Central memory CD4-positive, alpha-beta T cell (primary cell): ENCODE data around the gene EIF4H.
"Not testable (repeated sequence)": the region's sequence is repeated elsewhere in the genome, so short reads cannot be mapped to it uniquely, and the experiment has no call there.

Source experiments
- DNase-seq: peaks from one replicate; pipeline ENCODE4 v3.0.0; 2022
- total RNA-seq, 3 experiments: gene quantifications; one replicate each; lab custom pipeline; 2026; lab: John Stamatoyannopoulos, UW

The EIF4H gene
- 269 to 533 (median 303) reads per million in 3 experiments for total RNA-seq

DNA sequence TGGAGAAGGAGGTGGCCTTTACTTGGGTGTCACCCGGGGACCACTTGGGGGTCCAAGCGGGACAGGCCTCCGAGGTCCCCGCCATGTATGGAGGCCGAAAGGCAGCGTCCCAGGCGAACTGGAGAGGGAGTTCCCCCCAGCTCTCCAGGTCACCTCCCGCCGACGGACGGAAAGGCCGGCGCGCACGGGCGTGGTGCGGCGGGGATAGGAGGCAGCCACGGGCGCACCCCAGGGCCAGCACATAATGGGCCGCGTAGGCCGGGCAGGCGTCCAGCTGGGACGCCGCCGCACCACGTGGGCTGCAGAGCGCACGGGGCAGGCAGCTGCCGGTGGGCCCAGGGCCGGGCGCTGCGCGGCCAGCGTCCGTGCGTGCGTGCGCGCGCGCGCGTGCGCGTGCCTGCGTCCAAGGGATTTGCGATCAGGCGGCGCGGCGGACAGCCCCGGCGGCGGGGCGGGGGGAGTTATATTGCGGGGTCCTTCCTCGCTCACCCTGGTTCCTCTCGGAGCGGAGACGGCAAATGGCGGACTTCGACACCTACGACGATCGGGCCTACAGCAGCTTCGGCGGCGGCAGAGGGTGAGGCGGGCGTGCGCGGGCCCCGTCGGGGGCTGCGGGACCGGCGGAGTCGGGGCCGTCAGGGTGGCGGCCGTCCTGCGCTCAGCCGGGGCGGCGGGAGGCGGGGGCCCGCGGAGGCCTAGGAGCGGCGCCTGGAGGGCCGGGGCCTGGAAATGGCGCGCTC, at the start of gene EIF4H:
Gene EIF4H (plus strand): TSS at position 491 of the 740 bp plus-strand sequence. CDS start 28 bp downstream, at position 519.
- DNase-seq: peak; percentile 92

DNA sequence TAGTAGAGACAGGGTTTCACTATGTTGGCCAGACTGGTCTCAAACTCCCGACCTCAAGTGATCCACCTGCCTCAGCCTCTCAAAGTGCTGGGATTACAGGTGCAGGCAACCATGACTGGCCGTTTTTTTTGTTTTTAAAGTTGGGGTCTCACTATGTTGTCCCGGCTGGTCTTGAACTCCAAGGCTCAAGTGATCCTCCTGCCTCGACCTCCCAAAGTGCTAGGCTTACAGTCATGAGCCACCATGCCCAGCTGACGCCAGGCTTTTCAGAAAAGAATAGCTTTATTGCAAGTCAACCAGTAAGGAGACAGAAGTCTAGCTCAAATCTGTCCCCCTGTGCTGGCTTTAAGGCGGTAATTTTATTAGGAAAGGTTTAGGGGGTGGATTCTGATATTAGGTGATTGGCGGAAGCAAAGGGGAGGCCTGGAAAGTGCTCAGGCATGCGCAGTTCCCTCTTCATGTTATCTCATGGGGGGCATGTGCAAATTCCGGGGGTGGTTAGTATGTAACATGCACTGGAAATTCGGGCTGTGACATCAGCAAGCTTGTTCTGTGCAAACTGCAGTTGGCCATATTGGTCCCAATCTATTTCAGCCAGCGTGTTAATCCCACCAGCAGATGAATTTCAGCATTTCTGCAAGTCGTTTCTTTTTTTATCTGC, 47.8 kb upstream of the EIF4H start:
- DNase-seq: no peak

GRCh38 chr7:74129887-74130286, 44.3 kb upstream of the EIF4H start:
- no peak for DNase-seq

DNA sequence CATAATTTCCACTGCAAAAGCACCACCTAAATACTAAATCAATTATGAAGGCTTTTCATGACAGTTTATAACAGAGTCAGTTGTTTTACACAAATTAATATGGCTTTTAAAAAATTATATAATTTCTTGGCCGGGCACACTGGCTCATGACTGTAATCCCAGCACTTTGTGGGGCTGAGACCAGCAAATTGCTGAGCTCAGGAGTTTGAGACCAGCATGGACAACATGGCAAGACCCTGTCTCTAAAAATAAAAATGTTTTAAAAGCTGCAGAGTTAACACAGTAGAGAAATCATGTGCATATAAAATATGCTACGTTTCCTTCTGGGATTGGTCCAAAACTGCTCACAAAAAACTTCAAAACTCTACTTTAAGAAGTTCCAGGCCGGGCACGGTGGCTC, 43.6 kb upstream of the EIF4H start:
- DNase-seq: no peak

DNA sequence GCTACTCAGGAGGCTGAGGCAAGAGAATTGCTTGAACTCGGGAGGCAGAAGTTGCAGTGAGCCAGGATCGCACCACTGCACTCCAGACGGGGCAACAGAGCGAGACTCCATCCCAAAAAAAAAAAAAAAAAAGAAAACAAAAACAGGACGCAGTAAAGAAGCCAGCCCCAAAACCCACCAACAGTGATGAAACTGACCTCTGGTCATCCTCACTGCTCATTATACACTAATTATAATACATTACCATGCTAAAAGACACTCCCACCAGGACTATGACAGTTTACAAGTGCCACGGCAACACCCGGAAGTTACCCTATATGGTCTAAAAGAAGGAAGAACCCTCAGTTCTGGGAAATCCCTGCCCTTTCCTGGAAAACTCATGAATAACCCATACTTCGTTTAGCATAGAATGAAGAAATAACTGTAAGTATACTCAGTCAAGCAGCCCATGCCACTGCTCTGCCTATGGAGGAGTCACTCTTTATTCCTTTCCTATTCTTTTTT, 40.0 kb upstream of the EIF4H start:
- DNase-seq: no peak

- peak; percentile 10 for DNase-seq
Measured at GRCh38 chr7:74138334-74138867, 35.8 kb upstream of the EIF4H start.

DNA sequence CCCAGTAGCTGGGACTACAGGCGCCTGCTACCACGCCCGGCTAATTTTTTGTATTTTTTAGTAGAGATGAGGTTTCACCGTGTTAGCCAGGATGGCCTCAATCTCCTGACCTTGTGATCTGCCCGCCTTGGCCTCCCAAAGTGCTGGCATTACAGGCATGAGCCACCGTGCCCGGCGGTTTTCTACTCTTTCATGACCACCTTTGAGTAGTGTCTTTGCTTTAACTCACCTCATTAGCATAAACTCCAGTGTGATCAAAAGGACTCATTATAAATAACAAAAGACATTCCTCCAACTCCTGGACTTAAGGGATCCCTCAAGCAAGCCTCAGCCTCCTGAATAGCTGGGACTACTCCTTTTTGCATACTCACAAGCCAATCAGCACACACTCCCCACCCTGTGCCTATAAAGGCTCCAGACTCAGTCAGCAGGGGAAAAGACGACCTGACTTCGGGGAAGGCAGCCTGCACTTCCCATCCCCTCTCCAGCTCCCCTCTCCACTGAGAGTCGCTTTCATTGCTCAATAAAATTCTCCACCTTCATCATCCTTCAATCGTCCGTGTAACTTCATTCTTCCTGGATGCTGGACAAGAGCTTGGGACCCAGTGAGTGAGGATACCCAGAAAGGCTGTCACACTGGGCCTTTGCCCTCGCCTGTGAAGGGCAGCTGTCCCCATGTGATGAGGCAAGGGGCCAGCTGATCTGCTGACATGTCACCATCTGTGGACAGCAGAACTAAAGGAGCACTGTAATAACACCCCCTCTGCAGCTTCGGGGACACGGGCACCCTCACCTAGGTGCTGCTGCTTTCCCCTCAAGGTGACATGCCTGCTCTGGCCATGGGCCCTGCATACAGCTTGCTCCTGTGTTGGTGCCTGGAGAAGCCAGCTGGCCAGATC, 35.0 kb upstream of the EIF4H start:
- DNase-seq: no peak

DNA sequence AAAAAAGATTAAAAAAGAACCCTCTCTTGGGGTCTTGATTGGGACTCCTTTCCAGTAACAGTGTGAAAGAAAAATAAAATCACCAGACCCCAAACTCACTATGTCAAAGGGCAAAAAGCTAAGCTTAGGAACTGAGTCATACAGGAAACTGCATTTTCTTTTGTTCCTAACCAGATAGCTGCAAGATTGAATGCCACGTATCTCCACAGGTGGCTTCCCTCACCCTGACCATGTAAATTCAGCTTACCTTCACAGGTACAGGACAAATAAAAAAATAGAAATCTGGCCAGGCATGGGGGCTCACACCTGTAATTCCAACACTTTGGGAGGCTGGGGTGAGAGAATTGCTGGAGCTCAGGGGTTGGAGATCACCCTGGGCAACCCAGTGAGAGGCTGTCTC, 32.5 kb upstream of the EIF4H start:
- no peak for DNase-seq

- DNase-seq: no peak
Measured at GRCh38 chr7:74143383-74143782, 30.8 kb upstream of the EIF4H start.

- DNase-seq: no peak
Measured at GRCh38 chr7:74148491-74148890, 25.7 kb upstream of the EIF4H start.

DNA sequence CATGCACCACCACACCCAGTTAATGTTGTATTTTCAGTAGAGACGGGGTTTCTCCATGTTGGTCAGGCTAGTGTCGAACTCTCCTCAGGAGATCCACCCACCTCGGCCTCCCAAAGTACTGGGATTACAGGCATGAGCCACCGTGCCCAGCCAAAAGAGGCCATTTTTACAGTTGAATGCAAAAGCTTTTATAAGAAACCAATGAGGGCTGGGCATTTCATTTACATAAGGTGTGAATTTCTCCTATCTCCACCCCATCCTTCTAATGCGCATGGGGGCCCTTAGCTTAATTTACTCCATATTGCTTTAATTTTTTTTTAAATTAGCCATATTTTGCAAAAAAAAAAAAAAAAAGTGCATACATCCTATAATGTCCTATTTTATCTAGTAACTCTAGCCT, 25.1 kb upstream of the EIF4H start:
- DNase-seq: no peak

DNA sequence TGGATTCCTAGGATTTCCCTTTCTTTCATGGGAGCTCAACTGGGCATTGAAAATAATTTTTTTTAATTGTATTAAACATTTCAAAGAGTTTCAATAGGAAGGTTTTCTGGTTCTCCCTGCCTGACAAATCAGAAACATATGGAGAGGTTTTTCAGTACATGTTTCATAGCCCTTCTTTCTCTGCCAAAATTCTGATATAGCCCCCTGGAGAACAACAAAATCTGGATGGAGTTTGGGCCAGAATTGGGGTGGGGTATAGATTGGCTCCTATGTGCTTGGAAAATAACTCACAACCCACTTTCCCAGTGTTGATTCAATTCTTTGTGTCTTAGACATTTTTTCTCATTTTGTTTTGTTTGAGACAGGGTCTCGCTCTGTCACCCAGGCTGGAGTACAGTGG, 24.6 kb upstream of the EIF4H start:
- no peak for DNase-seq

- DNase-seq: no peak
Measured at GRCh38 chr7:74153736-74154135, 20.4 kb upstream of the EIF4H start.

- no peak for DNase-seq
Measured at GRCh38 chr7:74155810-74156395, 18.3 kb upstream of the EIF4H start.

DNA sequence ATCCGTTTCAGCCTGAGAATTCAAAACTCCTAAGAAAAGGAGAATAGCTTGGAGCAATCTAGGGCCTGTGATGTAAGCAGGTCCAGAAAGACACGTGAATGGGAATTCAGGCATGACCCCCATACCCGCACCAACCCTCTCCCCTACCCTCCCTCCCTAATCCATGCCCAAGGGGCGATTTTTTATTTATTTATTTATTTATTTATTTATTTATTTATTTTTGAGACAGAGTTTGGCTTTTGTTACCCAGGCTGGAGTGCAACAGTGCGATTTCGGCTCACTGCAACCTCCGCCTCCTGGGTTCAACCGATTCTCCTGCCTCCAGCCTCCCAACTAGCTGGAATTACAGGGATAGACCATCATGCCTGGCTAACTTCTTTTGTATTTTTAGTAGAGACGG, 16.6 kb upstream of the EIF4H start:
- DNase-seq: no peak

DNA sequence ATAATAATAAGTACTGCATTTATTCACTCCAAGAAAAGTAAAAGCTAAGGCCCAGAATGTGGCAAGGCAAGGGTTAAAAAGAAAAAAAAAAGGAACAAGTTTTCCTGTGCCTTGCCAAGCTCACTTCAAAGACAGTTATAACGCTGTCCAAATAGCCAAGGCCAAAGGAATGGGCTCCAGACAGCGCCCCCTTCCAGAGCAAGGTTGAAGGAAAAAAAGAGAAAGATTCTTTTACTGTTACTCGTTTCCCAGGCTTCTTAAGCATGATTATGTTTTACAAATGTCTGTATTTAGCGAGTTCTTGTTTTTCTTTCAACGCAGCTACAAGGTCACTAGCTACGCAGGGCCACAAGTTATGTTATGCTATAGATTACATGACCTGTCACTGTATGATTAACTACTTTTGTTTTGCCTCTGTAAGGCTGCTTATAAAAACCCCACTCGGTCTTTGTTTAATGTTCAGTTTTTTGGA, 9.1 kb upstream of the EIF4H start:
- DNase-seq: no peak

GRCh38 chr7:74165867-74166593, 8.1 kb upstream of the EIF4H start:
- DNase-seq: no peak

- DNase-seq: not testable (repeated sequence)
Measured at GRCh38 chr7:74167324-74167723, 6.8 kb upstream of the EIF4H start.

GRCh38 chr7:74173074-74173473, 1.1 kb upstream of the EIF4H start:
- DNase-seq: no peak

GRCh38 chr7:74173491-74173865, 678 bp upstream of the EIF4H start:
- no peak for DNase-seq

DNA sequence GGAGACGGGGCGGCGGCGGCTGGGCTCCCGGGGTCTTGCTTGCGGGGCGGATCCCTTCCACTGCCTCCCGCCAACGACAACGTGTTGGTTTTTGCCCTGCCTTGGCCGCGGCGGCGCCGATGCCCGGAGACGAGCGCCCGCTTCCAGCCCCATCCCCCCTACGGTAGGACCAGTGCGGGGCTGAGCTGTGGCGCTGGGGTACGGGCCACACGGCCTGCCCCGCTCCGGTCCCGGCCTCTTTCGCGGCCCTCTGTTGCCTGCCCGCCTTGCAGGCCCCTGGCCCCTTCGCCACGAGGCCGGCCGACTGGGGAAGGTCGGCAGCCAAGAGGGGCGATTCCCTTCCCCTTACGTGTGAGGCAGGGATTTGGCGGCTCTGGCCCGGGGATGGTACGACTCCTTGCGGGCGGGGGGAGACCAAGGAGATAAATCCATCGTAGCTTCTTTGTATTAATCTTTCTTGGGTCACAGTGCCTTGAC, 488 bp downstream of the EIF4H start:
- DNase-seq: no peak

GRCh38 chr7:74175340-74175739, 1.2 kb downstream of the EIF4H start:
- DNase-seq: no peak
